Activated CD8-positive, alpha-beta memory T cell treated with anti-CD3 and anti-CD28 coated beads for 48 hours (primary cell): Measurements from ENCODE around the gene PCP4.
A peak's percentile ranks its signal among the peaks of the same experiment; 100 is the strongest.

Experiments used
- DNase-seq, 3 experiments: peaks; one replicate each; pipeline ENCODE4 v3.0.0-alpha.2; 2020; ENCODE audit warnings: low read depth in 2 of 3, low spot score in 2 of 3

The PCP4 gene

GRCh38 chr21:39867198-39867650 is at the start of gene PCP4:
Gene PCP4, plus strand, starts transcription at chr21:39867438. Its CDS starts 64 bp downstream, at chr21:39867502.
- DNase-seq, result peak in 2 of 3 experiments; percentile 1 to 31

GRCh38 chr21:39818557-39818956 is 48.7 kb upstream of the PCP4 start:
- no peak for DNase-seq

GRCh38 chr21:39822042-39822441 is 45.2 kb upstream of the PCP4 start:
- no peak for DNase-seq

- DNase-seq, result no peak
Measured at GRCh38 chr21:39825250-39825649, 42.0 kb upstream of the PCP4 start.

- DNase-seq, result no peak
Measured at GRCh38 chr21:39834543-39834942, 32.7 kb upstream of the PCP4 start.

- DNase-seq, result no peak
Measured at GRCh38 chr21:39837861-39838359, 29.3 kb upstream of the PCP4 start.

GRCh38 chr21:39840373-39841097 is 26.7 kb upstream of the PCP4 start:
- no peak for DNase-seq

DNA sequence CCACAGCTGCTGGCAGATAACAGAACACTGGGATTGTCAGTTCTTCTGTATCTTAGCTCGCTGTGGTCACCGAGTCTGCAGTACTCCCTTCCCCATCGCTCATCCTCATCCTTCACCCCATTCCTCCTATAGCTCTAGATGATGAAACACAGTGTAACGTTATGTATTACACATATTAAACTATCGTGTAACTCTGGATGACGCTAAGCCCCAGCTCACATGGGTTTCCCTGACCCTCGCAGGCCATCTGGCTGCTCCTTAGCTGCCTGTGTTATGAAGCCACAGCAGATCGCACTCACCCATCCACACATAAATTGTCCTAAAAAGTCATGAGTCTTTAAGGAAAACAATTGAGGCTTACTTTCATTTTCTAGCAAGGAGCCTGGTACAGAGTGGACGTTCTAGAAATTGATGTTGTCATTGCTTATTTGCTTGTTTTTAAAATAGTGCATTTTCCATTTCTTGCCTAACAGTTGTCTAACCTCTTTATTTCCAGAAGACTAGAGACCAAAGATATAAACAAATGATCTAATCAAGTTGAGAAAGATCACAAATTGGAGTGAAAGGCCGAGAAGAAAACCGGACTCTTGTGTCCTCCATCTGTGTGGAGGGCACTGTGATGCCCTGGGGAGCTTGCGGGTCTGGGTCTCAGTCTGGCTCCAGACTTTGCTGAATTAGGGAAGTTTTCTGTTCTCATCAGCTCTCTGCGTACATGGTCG is 24.3 kb upstream of the PCP4 start:
- no peak for DNase-seq

DNA sequence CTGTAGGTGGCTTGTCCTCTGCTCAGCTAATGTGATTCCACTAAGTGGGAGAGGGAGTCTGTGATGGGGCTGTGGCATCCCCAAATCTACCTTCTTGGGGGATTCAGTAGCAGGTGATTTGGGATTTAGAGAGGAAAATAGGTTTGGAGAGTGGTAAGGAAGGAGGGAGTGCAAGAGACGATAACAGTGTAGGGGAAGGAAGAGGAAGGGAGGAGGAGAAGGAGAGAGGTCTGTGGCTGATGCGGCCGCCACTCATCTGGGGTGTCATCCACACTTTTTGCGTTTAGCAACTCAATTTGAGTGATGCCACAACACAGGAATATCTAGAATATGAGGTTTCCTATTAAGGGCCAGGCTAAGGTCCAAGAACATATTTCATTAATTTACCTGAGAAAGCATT is 23.8 kb upstream of the PCP4 start:
- no peak for DNase-seq

GRCh38 chr21:39843916-39844315 is 23.3 kb upstream of the PCP4 start:
- DNase-seq, result no peak

DNA sequence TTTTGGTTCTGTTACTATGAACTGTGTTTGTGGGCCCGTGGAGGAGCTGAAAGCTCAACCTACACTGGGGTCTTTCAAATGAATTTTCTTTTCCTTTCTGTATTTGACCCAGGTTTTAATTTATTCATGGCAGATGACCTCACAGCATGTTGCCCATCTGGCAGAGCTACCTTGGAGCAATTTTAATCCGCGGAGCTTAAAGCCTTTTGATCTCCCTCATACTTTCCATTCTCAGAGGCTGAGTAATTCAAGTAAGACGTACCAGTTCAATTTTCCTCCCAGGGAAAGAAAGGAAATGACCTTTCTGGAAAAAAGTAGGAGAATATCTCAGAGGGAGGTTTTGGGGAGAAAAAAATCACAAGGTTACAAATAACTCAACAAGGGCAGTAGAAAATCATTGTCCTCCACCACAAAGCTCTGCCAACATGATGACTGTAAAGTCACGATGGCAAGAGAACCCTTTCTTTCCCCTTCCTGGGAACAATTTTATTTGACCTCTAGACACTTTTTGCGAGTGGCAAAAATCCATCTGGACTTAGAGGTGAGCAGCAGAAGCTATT is 21.6 kb upstream of the PCP4 start:
- DNase-seq, result no peak

DNA sequence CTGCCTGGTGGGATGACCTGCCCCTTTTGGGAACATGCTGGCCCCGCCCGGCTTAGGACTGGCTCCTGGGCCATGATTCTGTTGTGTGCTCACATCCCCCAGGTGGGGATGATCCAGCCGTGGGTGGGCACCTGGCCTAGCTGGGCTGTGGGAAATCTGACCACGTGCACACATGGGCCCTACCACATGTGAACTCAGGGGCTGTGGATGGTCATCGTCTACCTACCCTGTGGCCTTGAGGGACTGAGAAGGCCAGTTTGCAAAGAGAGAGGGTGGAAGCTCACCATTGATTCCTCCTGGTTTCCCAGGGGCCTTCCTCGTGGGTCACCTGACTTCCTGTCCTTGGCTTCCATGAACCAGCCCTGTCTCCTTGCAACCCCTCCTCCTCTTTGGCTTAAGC is 19.4 kb upstream of the PCP4 start:
- DNase-seq, result no peak

GRCh38 chr21:39849014-39849655 is 18.1 kb upstream of the PCP4 start:
- DNase-seq, result no peak

DNA sequence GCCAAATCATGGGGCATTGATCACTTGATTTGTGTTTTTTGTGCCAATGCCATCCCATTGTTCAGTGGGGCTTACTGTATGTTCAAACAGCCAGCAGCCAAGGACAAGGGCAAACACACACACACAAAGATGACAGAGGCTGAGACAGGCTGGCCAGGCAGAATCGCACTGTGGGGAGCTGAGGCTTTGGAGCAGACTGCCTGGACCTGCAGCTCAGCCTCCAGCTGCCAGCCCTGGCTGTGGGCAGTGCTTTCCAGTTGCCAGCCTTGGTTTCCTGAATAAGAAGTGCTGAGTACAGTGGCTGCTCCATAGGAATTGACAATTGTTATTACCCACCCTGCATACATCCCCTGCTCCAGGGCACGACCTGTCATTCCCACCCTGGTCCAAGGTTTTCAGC is 16.9 kb upstream of the PCP4 start:
- no peak for DNase-seq

- no peak for DNase-seq
Measured at GRCh38 chr21:39851002-39851618, 16.1 kb upstream of the PCP4 start.

- DNase-seq, result no peak
Measured at GRCh38 chr21:39852021-39852721, 15.1 kb upstream of the PCP4 start.

GRCh38 chr21:39852726-39853500 is 14.3 kb upstream of the PCP4 start:
- no peak for DNase-seq

DNA sequence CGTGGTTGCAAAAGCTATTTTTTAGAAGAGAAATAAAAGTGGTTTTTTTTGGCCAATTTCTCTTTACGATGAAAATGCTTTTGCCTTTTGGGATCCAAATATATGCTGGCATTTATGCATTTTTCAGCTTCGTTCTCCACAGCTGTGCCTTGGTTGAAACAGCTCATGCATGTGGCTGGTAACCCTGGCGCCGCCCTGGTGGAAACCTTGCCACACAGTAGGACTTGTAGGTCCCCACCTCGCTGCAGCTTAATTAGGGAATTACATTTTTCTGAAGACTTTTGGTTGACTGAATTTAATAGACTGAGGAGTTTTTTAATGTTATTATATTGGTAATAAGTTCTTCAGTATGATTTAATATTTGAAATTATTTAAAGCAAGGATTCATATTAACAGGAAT is 12.7 kb upstream of the PCP4 start:
- no peak for DNase-seq

GRCh38 chr21:39855595-39855994 is 11.6 kb upstream of the PCP4 start:
- DNase-seq, result no peak

DNA sequence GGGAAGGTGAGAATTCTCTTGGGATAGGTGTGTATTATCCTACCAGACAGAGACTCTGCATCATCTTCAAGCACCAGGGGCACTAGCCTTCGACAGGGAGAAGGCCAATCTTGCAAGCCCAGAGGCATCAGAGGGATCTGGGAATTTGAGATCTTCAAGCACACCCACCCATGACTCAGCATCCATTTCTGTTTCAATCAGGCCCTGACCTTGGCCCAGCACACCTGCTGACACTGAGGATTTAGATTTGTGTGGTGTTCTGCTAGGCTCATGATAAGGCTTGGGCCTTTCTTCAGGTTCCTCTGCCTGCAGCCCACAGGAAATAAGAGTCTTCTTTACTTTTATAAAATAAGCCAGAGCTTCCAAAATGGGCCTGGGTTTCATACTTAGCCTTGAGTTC is 6.6 kb upstream of the PCP4 start:
- no peak for DNase-seq
